GM18502 (cell line): ENCODE results near the gene TMC3.

ENCODE experiments used
- ATAC-seq: cut with Tn5 transposase; IDR thresholded peaks from one replicate; pipeline ENCODE4 v1.9.1; 2021; ENCODE audit warnings: mild to moderate bottlenecking; ENCODE audit not compliant: unreplicated experiment, poor library complexity

The TMC3 gene

GRCh38 chr15:81302701-81303109 lies 71.3 kb downstream of the TMC3 start:
- peak; percentile 24 for ATAC-seq

DNA sequence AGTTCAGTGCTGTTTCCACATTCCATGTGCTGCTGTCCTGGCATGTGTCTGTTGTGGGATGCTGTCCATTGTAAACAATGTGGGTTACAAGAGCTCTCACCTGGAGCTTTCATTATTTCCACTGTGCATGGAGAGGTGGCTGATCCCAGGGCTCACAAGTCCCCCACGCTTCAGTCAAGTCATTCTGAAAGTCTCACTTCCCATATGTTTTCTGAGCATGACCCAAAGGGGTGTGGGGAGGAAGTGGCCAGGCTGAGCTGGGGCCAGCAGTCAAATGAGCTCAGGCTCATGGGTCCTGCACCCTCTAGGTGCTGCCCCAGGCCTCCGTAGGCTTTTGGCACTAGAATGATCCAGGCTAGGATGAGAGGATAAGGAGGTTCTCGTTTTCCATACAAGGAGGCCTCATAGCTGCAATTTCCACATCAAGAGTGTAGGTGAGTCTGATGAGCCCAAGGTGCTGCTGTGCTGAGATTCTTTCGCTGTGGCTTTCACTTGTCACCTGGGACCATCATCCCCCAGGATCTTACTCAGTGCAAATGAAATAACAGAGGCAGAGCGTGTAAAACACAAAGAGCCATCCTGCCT lies 72.1 kb downstream of the TMC3 start:
- ATAC-seq: peak; percentile 82

GRCh38 chr15:81301385-81301784 lies 72.6 kb downstream of the TMC3 start:
- ATAC-seq: no peak

- no peak for ATAC-seq
Observed at GRCh38 chr15:81299630-81300273, 74.3 kb downstream of the TMC3 start.

GRCh38 chr15:81299156-81299555 lies 74.9 kb downstream of the TMC3 start:
- ATAC-seq: no peak

GRCh38 chr15:81298611-81299010 lies 75.4 kb downstream of the TMC3 start:
- no peak for ATAC-seq

DNA sequence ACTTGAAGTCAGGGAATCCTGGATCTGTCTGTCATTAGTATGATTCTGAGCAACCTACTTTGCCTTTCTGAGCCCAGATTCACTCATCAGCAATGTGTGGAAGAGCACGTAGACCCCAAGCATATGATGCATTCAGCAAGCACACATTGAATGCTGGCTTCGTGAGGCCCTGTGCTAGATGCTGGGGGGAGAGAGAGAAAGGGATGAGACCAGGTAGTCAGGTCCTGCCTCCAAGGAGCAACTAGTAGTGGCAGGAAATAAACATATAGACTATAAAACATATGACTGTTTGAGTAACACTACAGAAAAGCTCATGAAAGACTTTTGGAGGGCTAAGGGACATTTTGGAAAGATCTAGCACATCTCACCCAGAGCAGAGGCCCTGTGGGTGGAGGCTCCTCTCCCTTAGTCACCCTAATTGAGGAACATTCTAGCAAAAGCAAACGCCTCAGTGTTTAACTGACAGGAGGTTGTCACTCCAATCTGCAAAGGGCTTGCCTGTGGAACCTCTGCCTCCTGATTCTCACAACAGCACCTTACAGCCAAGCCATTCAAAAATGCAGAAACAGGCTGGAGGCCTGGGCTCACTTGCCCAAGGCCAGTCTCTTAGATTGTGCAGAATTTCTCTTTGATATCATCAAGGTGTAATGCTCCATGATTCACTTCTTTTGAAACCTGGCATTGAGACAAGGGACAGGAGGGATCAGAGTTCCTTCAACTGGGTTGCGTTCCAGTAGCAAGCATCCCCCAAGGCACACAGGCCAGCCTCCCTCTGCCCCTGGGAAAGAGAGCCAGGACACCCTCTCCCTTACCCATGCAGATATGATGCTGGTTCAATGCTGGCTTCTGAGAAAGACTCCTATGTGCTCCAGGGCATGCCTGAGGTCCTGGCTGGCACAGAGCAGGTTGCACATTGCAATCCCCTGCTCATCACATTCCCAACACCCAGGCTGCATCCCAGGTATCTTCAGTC lies 76.1 kb downstream of the TMC3 start:
- no peak for ATAC-seq

DNA sequence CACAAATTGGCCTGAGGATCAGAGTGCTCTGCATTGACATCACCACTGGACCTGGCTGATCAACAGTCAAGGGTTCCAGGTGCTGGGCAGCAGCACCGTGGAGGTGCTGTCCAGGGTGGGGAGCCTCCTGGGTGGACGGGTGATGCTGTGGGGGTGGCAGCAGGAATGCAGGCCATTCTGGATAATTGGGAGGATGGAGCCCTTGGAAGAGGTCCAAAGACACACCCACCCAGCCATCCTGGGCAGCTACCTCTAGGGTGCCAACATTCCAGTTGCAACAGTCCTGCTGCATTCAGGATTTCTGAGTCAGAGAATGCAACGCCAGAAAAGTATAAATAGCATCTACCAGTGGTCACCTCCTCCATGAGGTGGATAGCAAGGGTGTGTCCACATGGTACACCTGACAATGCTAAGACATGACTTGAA lies 76.9 kb downstream of the TMC3 start:
- no peak for ATAC-seq

DNA sequence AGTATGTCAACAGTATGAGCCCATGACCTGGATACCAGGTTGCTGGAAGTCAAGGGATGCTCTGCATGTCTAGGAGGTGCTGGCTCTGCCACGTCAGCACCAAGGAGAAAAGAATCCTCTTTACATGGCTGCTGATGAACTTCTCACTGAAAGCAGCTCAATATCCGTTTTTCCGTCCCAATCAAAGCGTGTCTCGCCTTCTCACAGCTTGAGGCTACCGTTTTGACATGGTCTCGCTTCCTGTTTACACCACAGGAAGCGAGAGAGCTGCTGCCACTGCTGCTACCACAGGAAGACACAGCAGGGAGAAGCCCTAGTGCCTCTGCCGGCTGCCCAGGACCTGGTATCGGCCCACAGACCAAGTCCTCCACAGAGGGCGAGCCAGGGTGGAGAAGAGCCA lies 77.3 kb downstream of the TMC3 start:
- ATAC-seq: peak; percentile 60

- no peak for ATAC-seq
Observed at GRCh38 chr15:81296186-81296585, 77.8 kb downstream of the TMC3 start.

DNA sequence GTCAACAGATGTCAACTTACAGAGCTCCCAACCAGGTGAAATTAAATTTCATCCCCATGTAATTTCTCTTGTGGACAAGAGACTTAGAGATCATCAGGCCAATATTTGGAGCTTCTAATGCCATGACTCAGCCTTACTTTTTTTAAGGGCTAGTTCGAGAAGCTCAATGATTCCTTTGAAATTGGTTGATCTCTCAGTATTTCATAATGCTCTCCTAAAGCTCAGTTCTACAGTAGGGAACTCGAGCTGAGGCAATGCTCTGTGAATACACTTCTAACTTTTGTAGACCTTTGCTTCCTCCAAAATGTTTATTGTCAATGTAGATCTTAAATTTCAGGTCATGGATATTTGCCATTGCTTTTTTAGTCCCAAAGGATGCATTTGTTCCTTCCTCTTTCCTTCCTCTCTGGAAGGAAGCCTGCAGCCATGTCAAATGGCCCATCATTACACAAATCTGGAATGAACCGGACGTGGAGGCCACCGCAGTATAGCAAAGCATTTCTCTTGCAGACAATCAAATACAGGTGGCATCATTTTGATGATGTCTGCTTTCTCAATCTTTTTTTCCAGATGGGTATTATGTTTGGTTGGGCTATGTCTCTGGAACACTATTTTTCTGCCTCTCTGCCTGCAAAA lies 78.4 kb downstream of the TMC3 start:
- ATAC-seq: no peak

DNA sequence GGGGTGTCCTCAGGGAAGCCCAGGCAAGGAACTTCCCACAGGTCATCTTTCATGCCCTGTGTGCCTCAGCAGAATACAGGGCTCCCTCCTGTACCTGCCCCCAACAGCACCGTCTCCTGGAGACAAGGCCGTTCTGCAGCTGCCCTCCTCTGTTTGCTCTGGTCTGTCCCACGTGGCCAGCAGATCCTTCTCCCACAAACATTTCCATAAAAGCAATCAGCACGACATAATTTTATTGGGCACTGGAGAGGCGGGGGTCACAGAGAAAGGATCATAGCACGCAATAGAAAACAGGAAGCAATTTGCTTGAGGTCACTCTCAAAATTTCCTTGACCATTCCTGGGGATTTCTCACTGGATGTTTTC lies 79.5 kb downstream of the TMC3 start:
- ATAC-seq: no peak

DNA sequence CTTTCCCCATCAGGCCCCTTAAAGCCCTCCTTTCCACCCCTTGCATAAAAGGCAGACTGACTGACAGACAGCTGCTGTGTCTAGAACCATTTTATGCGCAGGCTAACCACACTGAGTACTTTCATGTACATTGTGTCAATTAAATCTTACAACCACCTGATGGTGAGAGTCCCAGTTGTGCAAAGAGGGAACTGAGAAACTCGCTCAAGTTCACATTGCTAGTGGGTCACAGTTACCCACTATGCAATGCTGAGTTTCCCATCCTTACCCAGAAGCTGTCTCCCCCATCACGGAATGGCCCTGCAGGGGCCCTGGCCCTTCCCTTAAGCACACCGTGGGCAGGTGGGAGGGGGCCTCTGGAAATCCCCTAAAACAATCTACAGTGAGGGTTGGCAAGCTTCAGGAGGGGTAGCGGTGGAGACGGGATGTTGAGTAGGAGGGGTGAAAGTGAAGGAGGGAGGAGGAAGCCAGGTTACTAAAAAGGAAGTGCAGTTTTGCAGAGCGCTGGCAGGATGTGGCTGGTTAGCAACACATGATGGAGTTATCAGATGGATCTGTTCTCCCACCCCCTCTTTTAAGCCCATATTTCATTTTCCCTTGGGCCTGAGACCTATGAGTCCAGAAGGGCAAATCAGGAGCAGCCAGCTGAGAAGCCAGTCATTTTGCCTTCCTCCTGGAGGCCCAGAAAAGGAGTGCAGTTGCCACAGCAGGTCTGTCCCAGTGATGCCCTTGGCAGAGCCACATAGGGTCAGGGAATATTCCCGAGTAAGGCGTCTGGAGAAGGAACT lies 80.1 kb downstream of the TMC3 start:
- peak; percentile 64 for ATAC-seq

DNA sequence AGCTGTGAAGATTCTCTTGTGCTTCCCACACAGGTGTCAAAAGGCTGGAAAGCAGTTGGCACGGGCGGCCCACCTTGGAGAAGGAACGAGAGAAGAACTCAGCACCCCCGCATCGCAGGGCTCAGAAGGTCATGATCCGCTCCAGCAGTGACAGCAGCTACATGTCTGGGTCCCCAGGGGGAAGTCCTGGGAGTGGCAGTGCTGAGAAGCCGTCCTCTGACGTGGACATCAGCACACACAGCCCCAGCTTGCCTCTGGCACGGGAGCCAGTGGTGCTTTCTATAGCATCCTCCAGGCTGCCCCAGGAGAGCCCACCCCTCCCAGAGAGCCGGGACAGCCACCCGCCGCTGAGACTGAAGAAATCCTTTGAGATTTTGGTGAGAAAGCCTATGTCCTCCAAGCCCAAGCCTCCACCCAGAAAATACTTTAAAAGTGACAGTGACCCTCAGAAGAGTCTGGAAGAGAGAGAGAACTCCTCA lies 81.5 kb downstream of the TMC3 start:
- ATAC-seq: peak; percentile 40

DNA sequence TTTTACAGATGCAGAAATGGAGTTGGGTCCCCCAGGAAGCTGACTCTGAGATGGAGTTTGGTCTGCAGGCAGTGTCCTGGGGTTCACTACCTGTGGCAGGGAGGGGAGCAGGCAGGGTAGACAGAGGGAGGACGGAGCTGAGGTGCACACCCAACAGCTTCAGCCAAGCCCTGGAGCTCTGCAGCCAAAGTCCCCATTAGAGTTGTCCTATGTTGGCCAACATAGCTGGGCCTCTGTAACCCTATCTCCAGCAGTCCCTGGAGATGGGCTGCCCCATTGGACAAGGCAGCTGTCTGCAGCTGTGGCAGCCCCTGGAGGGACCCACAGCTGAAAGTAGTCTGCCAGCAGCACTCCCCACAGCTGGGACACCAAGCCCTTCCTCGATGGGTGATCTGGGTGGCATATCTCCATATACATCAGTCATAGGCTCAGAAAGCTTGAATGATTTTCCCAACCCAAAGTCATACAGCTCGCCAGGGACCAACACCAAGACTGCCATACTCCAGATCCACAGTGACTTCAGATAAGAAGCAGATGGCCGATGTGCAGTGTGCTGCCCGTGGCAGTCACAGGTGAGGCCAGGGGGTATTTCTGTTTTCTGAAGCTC lies 82.0 kb downstream of the TMC3 start:
- no peak for ATAC-seq

- ATAC-seq: no peak
Observed at GRCh38 chr15:81289910-81290309, 84.1 kb downstream of the TMC3 start.

DNA sequence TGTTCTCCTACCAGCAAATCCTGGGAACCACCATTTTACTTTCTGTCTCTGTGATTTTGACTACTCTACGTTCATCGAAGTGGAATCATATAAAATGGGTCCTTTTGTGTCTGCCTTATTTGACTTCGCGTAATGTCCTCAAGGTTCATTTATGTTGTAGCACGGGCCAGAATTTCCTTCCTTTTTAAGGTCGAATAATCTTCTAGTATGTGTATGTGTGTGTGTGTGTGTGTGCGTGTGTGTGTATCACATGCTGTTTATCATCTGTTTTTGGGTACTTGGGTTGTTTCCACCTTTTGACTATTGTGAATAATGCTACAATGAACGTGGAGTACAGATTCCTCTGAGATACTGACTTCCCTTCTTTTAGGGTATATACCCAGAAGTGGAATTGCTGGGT lies 85.4 kb downstream of the TMC3 start:
- ATAC-seq: no peak

DNA sequence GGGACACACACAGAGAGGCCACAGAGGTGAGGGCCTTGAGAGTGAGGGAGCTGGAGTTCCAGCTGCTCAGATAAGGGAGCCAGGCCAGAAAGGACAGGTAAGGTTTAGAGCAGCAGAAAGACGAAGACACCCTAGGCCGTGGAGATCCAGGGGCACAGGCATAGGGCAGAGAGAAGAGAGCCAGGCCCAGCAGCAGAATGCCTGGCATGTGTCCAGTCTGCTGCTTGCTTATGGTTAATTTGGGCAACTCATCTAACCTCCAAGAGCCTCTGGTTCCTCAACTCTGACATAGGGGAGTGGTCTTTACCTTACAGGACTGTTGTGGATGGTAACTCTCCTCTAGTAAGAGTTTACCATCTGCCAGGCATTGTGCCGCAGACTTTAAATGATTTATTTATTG lies 86.0 kb downstream of the TMC3 start:
- ATAC-seq: no peak

DNA sequence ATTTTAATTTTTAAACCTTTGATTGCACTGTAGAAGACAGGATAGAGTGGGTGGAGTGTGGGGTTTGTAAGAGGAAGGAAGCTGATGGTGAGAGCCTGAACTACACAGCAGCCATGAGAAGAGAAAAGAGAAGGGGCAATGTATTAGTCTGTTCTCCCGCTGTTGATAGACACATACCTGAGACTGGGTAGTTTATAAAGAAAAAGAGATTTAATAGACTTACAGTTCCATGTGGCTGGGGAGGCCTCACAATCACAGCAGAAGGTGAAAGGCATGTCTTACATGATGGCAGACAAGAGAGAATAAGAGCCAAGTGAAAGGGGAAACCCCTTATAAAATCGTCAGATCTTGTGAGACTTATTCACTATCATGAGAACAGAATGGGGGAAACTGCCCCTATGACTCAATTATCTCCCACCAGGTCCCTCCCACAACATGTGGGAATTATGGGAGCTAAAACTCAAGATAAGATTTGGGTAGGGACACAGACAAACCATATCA lies 87.3 kb downstream of the TMC3 start:
- peak; percentile 39 for ATAC-seq
